Lower leg skin (tissue), 3 donors: Measurements from ENCODE around the gene POC1A.

Source experiments
- CTCF ChIP-seq, 3 donors: fragments of 450-650 bp; IDR thresholded peaks; one replicate each; pipeline ENCODE4 v1.5.1; 2016; ENCODE audit warnings: antibody characterized with exemption in 3 of 3, mild to moderate bottlenecking in 3 of 3, moderate library complexity in 2 of 3
- POLR2A ChIP-seq, 2 donors: fragments of 450-650 bp; IDR thresholded peaks; one replicate each; pipeline ENCODE4 v1.6.1; 2016 to 2017; ENCODE audit warnings: antibody characterized with exemption in 2 of 2, mild to moderate bottlenecking in 1 of 2, moderate library complexity in 1 of 2

- no peak for TF ChIP-seq CTCF (IDR thresholded peaks at IDR 0.05)
- no peak for TF ChIP-seq POLR2A (IDR thresholded peaks at IDR 0.05)
Observed at GRCh38 chr3:52026041-52026440, 128.2 kb downstream of the POC1A start.
